Medulla oblongata (tissue), 1 donor: ENCODE data around the gene TTC23L.

Experiments
- DNase-seq: peaks from one replicate; pipeline ENCODE4 v3.0.0-alpha.2; 2015; ENCODE audit errors: extremely low spot score

Gene TTC23L

GRCh38 chr5:34870382-34870781 is 31.4 kb downstream of the TTC23L start:
- no peak for DNase-seq

GRCh38 chr5:34876275-34876674 is 37.3 kb downstream of the TTC23L start:
- DNase-seq = no peak

GRCh38 chr5:34881246-34881645 is 42.3 kb downstream of the TTC23L start:
- DNase-seq = no peak

GRCh38 chr5:34886392-34887119 is 47.6 kb downstream of the TTC23L start:
- DNase-seq = no peak

GRCh38 chr5:34889394-34889793 is 50.4 kb downstream of the TTC23L start:
- no peak for DNase-seq

GRCh38 chr5:34891981-34892380 is 53.0 kb downstream of the TTC23L start:
- DNase-seq = no peak

- DNase-seq = no peak
Observed at GRCh38 chr5:34892414-34892813, 53.5 kb downstream of the TTC23L start.

GRCh38 chr5:34894716-34895115 is 55.8 kb downstream of the TTC23L start:
- DNase-seq = no peak

- no peak for DNase-seq
Observed at GRCh38 chr5:34895641-34896419, 56.9 kb downstream of the TTC23L start.

GRCh38 chr5:34897646-34898045 is 58.7 kb downstream of the TTC23L start:
- no peak for DNase-seq

- DNase-seq = peak; percentile 87
Observed at GRCh38 chr5:34898258-34898895, 59.4 kb downstream of the TTC23L start.

- no peak for DNase-seq
Observed at GRCh38 chr5:34899066-34899465, 60.1 kb downstream of the TTC23L start.

GRCh38 chr5:34900652-34901051 is 61.7 kb downstream of the TTC23L start:
- no peak for DNase-seq

- no peak for DNase-seq
Observed at GRCh38 chr5:34903260-34903659, 64.3 kb downstream of the TTC23L start.

GRCh38 chr5:34905564-34905963 is 66.6 kb downstream of the TTC23L start:
- DNase-seq = no peak

- no peak for DNase-seq
Observed at GRCh38 chr5:34913072-34913471, 74.1 kb downstream of the TTC23L start.

- DNase-seq = no peak
Observed at GRCh38 chr5:34914671-34915138, 75.7 kb downstream of the TTC23L start.

GRCh38 chr5:34915139-34915855 is 76.3 kb downstream of the TTC23L start, which contains the start of the genes BRIX1 and RAD1:
Gene BRIX1 (plus strand): TSS chr5:34915711. CDS start chr5:34915739, 28 bp downstream.
Gene RAD1 (minus strand): TSS chr5:34915504. CDS start chr5:34914892, 612 bp downstream.
- DNase-seq = peak; percentile 98

GRCh38 chr5:34915856-34916192 is 76.9 kb downstream of the TTC23L start:
- no peak for DNase-seq

- DNase-seq = no peak
Observed at GRCh38 chr5:34916518-34916917, 77.6 kb downstream of the TTC23L start.

- no peak for DNase-seq
Observed at GRCh38 chr5:34918025-34918424, 79.1 kb downstream of the TTC23L start.

- DNase-seq = no peak
Observed at GRCh38 chr5:34919077-34919476, 80.1 kb downstream of the TTC23L start.
